D721Med (cell line): Measurements from ENCODE around the gene TIMM44.

Experiments
- DNase-seq: peaks from one replicate; pipeline ENCODE4 v3.0.0; 2011; ENCODE audit warnings: low spot score; ENCODE audit not compliant: insufficient read length
- FAIRE-seq: peaks from 2 replicates; lab custom pipeline; 2011; peaks lifted over from hg19 to GRCh38; lab: Jason Lieb, UNC
- CTCF ChIP-seq: IDR thresholded peaks from 2 replicates; pipeline ENCODE4 v1.5.1; 2012; ENCODE audit warnings: mild to moderate bottlenecking, control low read depth; ENCODE audit not compliant: insufficient read depth; ENCODE audit errors: missing control alignments

TIMM44 gene

GRCh38 chr19:7985481-7985911 is 42.0 kb upstream of the TIMM44 start:
- FAIRE-seq (no peak), DNase-seq (no peak)
- no peak for TF ChIP-seq CTCF

GRCh38 chr19:7983995-7984837 is 40.8 kb upstream of the TIMM44 start:
- FAIRE-seq, result no peak
- DNase-seq, result no peak
- no peak for TF ChIP-seq CTCF

- FAIRE-seq, result no peak
- TF ChIP-seq CTCF, result no peak
These were observed 40.0 kb upstream of the TIMM44 start for GRCh38 chr19:7983286-7983950.

GRCh38 chr19:7982651-7983099 is 39.2 kb upstream of the TIMM44 start:
- no peak for FAIRE-seq

More at GRCh38 chr19:7983286-7983950, 40.0 kb upstream of the TIMM44 start:
- no peak for DNase-seq

GRCh38 chr19:7982103-7982502 is 38.6 kb upstream of the TIMM44 start:
- no peak for TF ChIP-seq CTCF
- no peak for FAIRE-seq
- DNase-seq, result no peak

More at GRCh38 chr19:7982651-7983099, 39.2 kb upstream of the TIMM44 start:
- no peak for DNase-seq
- no peak for TF ChIP-seq CTCF

- FAIRE-seq, result no peak
These were observed 38.2 kb upstream of the TIMM44 start for GRCh38 chr19:7981661-7982060.

More at GRCh38 chr19:7981661-7982060, 38.2 kb upstream of the TIMM44 start:
- no peak for DNase-seq
- TF ChIP-seq CTCF, result no peak
